Measurements from ENCODE around the gene TMEM185A. TPM values are rescaled to one million over a fixed set of nuclear protein-coding genes. Genes with fewer than 3 reads are reported as not detected.

Gene TMEM185A
- total RNA-seq, 4 donors from 2014 or later = 7.9 to 19.3 (median 15.3) TPM

- Histone ChIP-seq H3K27me3 (no peaks in the 10 kb centered on the region), H3K36me3 (no peaks in the 10 kb centered on the region), H3K27ac (no peak overlapping the region), H3K4me3 (no peak overlapping the region), H3K9me3 (no peaks in the 10 kb centered on the region), H3K4me1 (no peaks in the 10 kb centered on the region)
- DNase-seq = no peak
- WGBS, 2 donors = 35 to 40% methylated on average over 2 of the region's 2 CpGs
- TF ChIP-seq POLR2A (IDR thresholded peaks at IDR 0.05) = no peak
- no peak for TF ChIP-seq CTCF (IDR thresholded peaks at IDR 0.05)
- intact Hi-C loops (cut with DNase I) = no loop called here
Measured at GRCh38 chrX:149641835-149642234, 10.2 kb upstream of the TMEM185A start.

DNA sequence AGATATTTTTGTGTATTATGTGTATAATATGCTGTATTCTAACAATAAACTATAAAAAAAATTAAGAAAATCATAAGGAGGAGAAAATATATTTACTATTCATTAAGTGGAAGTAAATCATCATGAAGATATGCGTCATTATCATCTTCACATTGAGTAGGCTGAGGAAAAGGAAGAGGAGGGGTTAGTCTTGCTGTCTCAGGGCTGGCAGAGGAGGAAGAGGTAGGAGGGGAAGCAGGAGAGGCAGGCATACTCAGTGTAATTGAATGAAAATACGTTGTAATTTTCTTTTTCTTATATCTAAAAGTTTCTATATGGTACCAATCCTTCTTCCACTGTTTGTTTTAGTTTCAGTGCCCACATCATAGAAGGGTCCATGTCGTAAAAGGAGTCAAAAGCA lies 9.8 kb upstream of the TMEM185A start:
- no peak overlapping the region for H3K27ac ChIP-seq
- intact Hi-C loops (cut with DNase I) = no loop called here

DNA sequence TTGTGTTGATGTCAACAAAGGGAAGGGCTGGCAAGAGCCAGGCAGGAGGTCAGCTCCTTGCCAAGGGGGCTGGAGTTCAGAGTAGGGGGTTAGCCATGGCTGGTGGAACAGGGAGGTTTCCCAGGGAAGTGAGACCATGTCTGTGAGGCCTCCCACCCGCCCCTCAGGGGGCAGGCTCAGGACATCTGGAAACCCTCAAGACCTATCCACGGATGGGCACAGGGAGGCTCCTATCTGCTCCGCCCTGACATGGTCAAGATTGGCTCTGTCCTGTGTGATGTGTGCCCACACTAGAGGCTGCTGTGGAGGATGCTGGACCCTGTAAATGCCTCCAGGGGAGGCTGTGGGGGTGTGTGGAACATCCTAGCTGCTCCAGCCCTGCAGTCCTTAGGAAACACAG lies 8.0 kb upstream of the TMEM185A start:
- Histone ChIP-seq H3K27me3 (no peaks in the 10 kb centered on the region), H3K9me3 (no peaks in the 10 kb centered on the region), H3K4me3 (no peak overlapping the region), H3K4me1 (no peaks in the 10 kb centered on the region), H3K36me3 (no peaks in the 10 kb centered on the region), H3K27ac (no peak overlapping the region)
- DNase-seq = no peak
- TF ChIP-seq POLR2A (IDR thresholded peaks at IDR 0.05) (no peak), CTCF (IDR thresholded peaks at IDR 0.05) (no peak)
- intact Hi-C loops (cut with DNase I) = loop anchor here (10.0 kb wide), 1 partner anchor 75 kb away; no protein-coding TSS in a partner anchor
- WGBS, 2 donors = 40% methylated on average over 1 of the region's 3 CpGs; no CpG with 5 or more reads in 1 of the 2 donors

More for the DNA sequence above, 9.8 kb upstream of the TMEM185A start:
- WGBS, 2 donors = 48 to 51% methylated on average over 3 of the region's 3 CpGs
- Histone ChIP-seq H3K4me1 (no peaks in the 10 kb centered on the region), H3K27me3 (no peaks in the 10 kb centered on the region), H3K9me3 (no peaks in the 10 kb centered on the region), H3K4me3 (no peak overlapping the region), H3K36me3 (no peaks in the 10 kb centered on the region)
- no peak for DNase-seq
- TF ChIP-seq CTCF (IDR thresholded peaks at IDR 0.05) = no peak
- no peak for TF ChIP-seq POLR2A (IDR thresholded peaks at IDR 0.05)

GRCh38 chrX:149638860-149639259 lies 7.3 kb upstream of the TMEM185A start:
- intact Hi-C loops (cut with DNase I) = loop anchor here (10.0 kb wide), 1 partner anchor 74 kb away; no protein-coding TSS in a partner anchor
- Histone ChIP-seq H3K4me1 (no peaks in the 10 kb centered on the region), H3K27me3 (no peaks in the 10 kb centered on the region), H3K27ac (no peak overlapping the region), H3K9me3 (no peaks in the 10 kb centered on the region), H3K36me3 (no peaks in the 10 kb centered on the region), H3K4me3 (no peak overlapping the region)
- DNase-seq = no peak
- TF ChIP-seq CTCF (IDR thresholded peaks at IDR 0.05) (no peak), POLR2A (IDR thresholded peaks at IDR 0.05) (no peak)

GRCh38 chrX:149633511-149633910 lies 1.9 kb upstream of the TMEM185A start:
- TF ChIP-seq POLR2A (IDR thresholded peaks at IDR 0.05) = no peak
- TF ChIP-seq CTCF (IDR thresholded peaks at IDR 0.05) = no peak
- Histone ChIP-seq H3K9me3 (no peaks in the 10 kb centered on the region), H3K4me3 (no peak overlapping the region), H3K27ac (peak overlapping the region in 1 of 4 donors; percentile 29), H3K36me3 (no peaks in the 10 kb centered on the region), H3K4me1 (peaks cover 0 to 36% (median 6%) of the 10 kb centered on the region in 3 donors), H3K27me3 (no peaks in the 10 kb centered on the region)
- intact Hi-C loops (cut with DNase I) = loop anchor here (10.0 kb wide), 1 partner anchor 69 kb away; no protein-coding TSS in a partner anchor
- no peak for DNase-seq

Measured in esophagus squamous epithelium (tissue), 5 donors.